Measurements from ENCODE around the gene ALKBH1.

ALKBH1 gene

DNA sequence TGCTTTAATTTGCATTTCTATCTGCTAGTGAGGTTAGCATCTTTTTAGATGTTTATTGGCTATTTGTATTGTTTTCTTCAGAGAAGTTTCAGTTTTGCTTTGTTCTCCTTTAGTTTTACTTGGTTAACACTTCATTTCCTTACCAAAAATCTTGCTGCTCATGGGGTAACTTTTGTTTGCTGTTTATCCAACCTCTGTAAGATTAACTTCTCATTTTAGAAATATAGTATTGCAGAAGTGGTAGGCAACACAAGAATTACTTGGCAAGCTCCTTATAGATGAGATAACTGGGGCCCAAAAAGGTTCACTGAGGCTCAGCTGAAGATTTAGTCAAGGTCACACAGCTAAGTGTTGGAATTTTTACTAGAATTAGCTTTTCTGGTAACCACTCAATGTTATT, 40.5 kb downstream of the ALKBH1 start:
- Histone ChIP-seq H3K4me1 (ENCODE audit: control insufficient read depth, insufficient read depth, low read length) (no peaks in the 10 kb centered on the region), H3K27ac (ENCODE audit: extremely low read depth, low read depth, low read length) (no peak overlapping the region), H3K36me3 (ENCODE audit: control insufficient read depth in 2 of 2, insufficient read depth in 1 of 2, low read length in 2 of 2) (peaks cover 0 to 4% of the 10 kb centered on the region in 2 experiments; a peak in 1 of 3 replicates), H3K9me3 (ENCODE audit: control insufficient read depth, insufficient read depth, low read depth, low read length) (no peaks in the 10 kb centered on the region), H3K4me3 (ENCODE audit: low read depth, low read length) (no peak overlapping the region)
- POLR2A ChIA-PET, result no interaction called here
- CTCF ChIA-PET, result no interaction called here
- TF ChIP-seq ZNF544 (tag by site-specific recombination; IDR thresholded peaks at IDR 0.05) (no peak), ZNF155 (tag by site-specific recombination; IDR thresholded peaks at IDR 0.05) (no peak), HOXA7 (CRISPR knock-in tag; IDR thresholded peaks at IDR 0.05; ENCODE audit: borderline replicate concordance) (no peak), ZNF600 (tag by site-specific recombination; IDR thresholded peaks at IDR 0.05) (no peak), ZNF211 (tag by site-specific recombination; IDR thresholded peaks at IDR 0.05; ENCODE audit: low read depth) (no peak), ZBTB7A (tag by site-specific recombination; IDR thresholded peaks at IDR 0.05; ENCODE audit: low read depth) (no peak), SALL2 (tag by site-specific recombination; IDR thresholded peaks at IDR 0.05; ENCODE audit: borderline replicate concordance) (no peak), GLI2 (tag by site-specific recombination; IDR thresholded peaks at IDR 0.05; ENCODE audit: borderline replicate concordance, low read depth) (no peak), ZNF521 (tag by site-specific recombination; IDR thresholded peaks at IDR 0.05) (no peak), HOXC10 (CRISPR knock-in tag; IDR thresholded peaks at IDR 0.05) (no peak), ZSCAN30 (tag by site-specific recombination; IDR thresholded peaks at IDR 0.05) (no peak), ZNF404 (tag by site-specific recombination; IDR thresholded peaks at IDR 0.05) (no peak), ZNF239 (tag by site-specific recombination; IDR thresholded peaks at IDR 0.05) (no peak), ZNF792 (tag by site-specific recombination; IDR thresholded peaks at IDR 0.05) (no peak)
- TF ChIP-seq, protein P1, sequence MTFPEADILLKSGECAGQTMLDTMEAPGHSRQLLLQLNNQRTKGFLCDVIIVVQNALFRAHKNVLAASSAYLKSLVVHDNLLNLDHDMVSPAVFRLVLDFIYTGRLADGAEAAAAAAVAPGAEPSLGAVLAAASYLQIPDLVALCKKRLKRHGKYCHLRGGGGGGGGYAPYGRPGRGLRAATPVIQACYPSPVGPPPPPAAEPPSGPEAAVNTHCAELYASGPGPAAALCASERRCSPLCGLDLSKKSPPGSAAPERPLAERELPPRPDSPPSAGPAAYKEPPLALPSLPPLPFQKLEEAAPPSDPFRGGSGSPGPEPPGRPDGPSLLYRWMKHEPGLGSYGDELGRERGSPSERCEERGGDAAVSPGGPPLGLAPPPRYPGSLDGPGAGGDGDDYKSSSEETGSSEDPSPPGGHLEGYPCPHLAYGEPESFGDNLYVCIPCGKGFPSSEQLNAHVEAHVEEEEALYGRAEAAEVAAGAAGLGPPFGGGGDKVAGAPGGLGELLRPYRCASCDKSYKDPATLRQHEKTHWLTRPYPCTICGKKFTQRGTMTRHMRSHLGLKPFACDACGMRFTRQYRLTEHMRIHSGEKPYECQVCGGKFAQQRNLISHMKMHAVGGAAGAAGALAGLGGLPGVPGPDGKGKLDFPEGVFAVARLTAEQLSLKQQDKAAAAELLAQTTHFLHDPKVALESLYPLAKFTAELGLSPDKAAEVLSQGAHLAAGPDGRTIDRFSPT (tag by site-specific recombination; IDR thresholded peaks at IDR 0.05), result no peak
- TF ChIP-seq, protein P2, sequence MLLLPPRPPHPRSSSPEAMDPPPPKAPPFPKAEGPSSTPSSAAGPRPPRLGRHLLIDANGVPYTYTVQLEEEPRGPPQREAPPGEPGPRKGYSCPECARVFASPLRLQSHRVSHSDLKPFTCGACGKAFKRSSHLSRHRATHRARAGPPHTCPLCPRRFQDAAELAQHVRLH (tag by site-specific recombination; IDR thresholded peaks at IDR 0.05), result no peak

DNA sequence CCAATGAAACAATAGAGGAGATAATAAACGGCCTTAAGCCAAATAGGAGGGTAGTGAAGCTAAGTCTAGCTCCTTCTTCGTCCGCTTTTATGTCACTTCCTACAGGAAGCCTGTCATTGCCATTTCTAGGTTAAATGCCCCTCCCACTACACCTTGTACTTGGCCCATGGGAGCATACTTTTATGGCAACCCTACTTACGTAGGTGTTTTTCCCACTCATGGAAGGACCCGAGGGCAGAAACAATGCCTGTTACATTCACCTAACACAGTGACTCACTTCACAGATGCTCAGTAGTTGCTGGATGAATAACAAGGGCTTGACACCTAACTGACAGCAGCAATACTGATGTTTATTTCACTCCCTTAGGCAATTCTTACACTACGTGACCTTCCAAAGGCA, 44.5 kb downstream of the ALKBH1 start:
- CTCF ChIA-PET, result interaction anchor here (0.7 kb wide), 1 partner anchor 321 kb away, joined by 9 read pairs; no protein-coding TSS in a partner anchor
- H3K36me3 ChIP-seq (ENCODE audit: control insufficient read depth in 2 of 2, insufficient read depth in 1 of 2, low read length in 2 of 2), result no peaks in the 10 kb centered on the region
- no peak overlapping the region for H3K27ac ChIP-seq (ENCODE audit: extremely low read depth, low read depth, low read length)
- POLR2A ChIA-PET, result no interaction called here
- H3K9me3 ChIP-seq (ENCODE audit: control insufficient read depth, insufficient read depth, low read depth, low read length), result no peaks in the 10 kb centered on the region
- H3K4me1 ChIP-seq (ENCODE audit: control insufficient read depth, insufficient read depth, low read length), result no peaks in the 10 kb centered on the region
- H3K4me3 ChIP-seq (ENCODE audit: low read depth, low read length), result no peak overlapping the region
- TF ChIP-seq ZNF433 (tag by site-specific recombination; IDR thresholded peaks at IDR 0.05; ENCODE audit: low read depth) (no peak), ZNF776 (tag by site-specific recombination; IDR thresholded peaks at IDR 0.05; ENCODE audit: borderline replicate concordance) (no peak), ZNF549 (tag by site-specific recombination; IDR thresholded peaks at IDR 0.05) (no peak), BCL11A (tag by site-specific recombination; IDR thresholded peaks at IDR 0.05; ENCODE audit: low read depth) (no peak), IKZF3 (tag by site-specific recombination; IDR thresholded peaks at IDR 0.05) (no peak), ZFP3 (tag by site-specific recombination; IDR thresholded peaks at IDR 0.05; ENCODE audit: low read depth) (no peak), ZBTB7A (tag by site-specific recombination; IDR thresholded peaks at IDR 0.05; ENCODE audit: low read depth) (no peak), EGR2 (tag by site-specific recombination; IDR thresholded peaks at IDR 0.05; ENCODE audit: low read depth) (peak; percentile 71; the same call in 1 of the 2 replicates), KLF8 (tag by site-specific recombination; IDR thresholded peaks at IDR 0.05) (no peak)
- TF ChIP-seq, protein P3, sequence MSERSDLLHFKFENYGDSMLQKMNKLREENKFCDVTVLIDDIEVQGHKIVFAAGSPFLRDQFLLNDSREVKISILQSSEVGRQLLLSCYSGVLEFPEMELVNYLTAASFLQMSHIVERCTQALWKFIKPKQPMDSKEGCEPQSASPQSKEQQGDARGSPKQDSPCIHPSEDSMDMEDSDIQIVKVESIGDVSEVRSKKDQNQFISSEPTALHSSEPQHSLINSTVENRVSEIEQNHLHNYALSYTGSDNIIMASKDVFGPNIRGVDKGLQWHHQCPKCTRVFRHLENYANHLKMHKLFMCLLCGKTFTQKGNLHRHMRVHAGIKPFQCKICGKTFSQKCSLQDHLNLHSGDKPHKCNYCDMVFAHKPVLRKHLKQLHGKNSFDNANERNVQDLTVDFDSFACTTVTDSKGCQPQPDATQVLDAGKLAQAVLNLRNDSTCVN (tag by site-specific recombination; optimal IDR thresholded peaks at IDR 0.05), result no peak
- TF ChIP-seq, protein P4, sequence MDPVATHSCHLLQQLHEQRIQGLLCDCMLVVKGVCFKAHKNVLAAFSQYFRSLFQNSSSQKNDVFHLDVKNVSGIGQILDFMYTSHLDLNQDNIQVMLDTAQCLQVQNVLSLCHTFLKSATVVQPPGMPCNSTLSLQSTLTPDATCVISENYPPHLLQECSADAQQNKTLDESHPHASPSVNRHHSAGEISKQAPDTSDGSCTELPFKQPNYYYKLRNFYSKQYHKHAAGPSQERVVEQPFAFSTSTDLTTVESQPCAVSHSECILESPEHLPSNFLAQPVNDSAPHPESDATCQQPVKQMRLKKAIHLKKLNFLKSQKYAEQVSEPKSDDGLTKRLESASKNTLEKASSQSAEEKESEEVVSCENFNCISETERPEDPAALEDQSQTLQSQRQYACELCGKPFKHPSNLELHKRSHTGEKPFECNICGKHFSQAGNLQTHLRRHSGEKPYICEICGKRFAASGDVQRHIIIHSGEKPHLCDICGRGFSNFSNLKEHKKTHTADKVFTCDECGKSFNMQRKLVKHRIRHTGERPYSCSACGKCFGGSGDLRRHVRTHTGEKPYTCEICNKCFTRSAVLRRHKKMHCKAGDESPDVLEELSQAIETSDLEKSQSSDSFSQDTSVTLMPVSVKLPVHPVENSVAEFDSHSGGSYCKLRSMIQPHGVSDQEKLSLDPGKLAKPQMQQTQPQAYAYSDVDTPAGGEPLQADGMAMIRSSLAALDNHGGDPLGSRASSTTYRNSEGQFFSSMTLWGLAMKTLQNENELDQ (tag by site-specific recombination; IDR thresholded peaks at IDR 0.05; ENCODE audit: low read depth), result no peak
- TF ChIP-seq, protein P5, sequence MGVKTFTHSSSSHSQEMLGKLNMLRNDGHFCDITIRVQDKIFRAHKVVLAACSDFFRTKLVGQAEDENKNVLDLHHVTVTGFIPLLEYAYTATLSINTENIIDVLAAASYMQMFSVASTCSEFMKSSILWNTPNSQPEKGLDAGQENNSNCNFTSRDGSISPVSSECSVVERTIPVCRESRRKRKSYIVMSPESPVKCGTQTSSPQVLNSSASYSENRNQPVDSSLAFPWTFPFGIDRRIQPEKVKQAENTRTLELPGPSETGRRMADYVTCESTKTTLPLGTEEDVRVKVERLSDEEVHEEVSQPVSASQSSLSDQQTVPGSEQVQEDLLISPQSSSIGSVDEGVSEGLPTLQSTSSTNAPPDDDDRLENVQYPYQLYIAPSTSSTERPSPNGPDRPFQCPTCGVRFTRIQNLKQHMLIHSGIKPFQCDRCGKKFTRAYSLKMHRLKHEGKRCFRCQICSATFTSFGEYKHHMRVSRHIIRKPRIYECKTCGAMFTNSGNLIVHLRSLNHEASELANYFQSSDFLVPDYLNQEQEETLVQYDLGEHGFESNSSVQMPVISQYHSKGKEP (tag by site-specific recombination; IDR thresholded peaks at IDR 0.05), result no peak
- TF ChIP-seq, protein P6, sequence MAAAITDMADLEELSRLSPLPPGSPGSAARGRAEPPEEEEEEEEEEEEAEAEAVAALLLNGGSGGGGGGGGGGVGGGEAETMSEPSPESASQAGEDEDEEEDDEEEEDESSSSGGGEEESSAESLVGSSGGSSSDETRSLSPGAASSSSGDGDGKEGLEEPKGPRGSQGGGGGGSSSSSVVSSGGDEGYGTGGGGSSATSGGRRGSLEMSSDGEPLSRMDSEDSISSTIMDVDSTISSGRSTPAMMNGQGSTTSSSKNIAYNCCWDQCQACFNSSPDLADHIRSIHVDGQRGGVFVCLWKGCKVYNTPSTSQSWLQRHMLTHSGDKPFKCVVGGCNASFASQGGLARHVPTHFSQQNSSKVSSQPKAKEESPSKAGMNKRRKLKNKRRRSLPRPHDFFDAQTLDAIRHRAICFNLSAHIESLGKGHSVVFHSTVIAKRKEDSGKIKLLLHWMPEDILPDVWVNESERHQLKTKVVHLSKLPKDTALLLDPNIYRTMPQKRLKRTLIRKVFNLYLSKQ (tag by site-specific recombination; IDR thresholded peaks at IDR 0.05; ENCODE audit: borderline replicate concordance), result no peak

All from HEK293 (cell line).